B cell (primary cell): ENCODE results near the gene IGF1.

Experiments
- CTCF ChIP-seq: fragments of 200-600 bp; IDR thresholded peaks from one replicate; pipeline ENCODE4 v1.8.0; 2022; ENCODE audit warnings: antibody characterized with exemption, mild to moderate bottlenecking
- EZH2 ChIP-seq: IDR thresholded peaks from 2 replicates; pipeline ENCODE4 v1.6.1; 2012; ENCODE audit warnings: borderline replicate concordance, low read depth, mild to moderate bottlenecking, moderate library complexity, low read length; ENCODE audit not compliant: insufficient read depth, poor library complexity, severe bottlenecking

DNA sequence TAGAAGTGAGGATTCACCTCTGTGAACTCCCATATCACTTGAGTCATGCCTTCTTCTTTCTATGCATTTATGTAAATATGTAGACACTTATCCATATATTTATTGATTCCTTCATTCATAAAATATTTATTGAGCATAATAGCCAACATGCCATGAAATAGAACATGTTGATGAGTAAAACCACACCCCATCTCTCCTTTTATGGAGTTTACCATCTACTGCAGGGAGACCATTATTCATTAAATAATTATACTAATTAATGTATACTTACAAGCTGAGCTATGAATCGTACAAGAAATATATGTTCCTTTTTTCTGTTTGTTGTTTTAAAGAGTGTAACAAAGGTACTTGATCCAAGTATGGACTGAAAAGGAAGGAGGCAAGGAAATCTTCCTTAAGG lies 17.4 kb upstream of the IGF1 start:
- no peak for TF ChIP-seq CTCF
- no peak for TF ChIP-seq EZH2
